GM21786 (cell line): ENCODE results near the gene CEP131.

Source experiments
- ATAC-seq: cut with Tn5 transposase; IDR thresholded peaks from one replicate; pipeline ENCODE4 v1.9.1; 2021; ENCODE audit not compliant: unreplicated experiment

CEP131 gene

DNA sequence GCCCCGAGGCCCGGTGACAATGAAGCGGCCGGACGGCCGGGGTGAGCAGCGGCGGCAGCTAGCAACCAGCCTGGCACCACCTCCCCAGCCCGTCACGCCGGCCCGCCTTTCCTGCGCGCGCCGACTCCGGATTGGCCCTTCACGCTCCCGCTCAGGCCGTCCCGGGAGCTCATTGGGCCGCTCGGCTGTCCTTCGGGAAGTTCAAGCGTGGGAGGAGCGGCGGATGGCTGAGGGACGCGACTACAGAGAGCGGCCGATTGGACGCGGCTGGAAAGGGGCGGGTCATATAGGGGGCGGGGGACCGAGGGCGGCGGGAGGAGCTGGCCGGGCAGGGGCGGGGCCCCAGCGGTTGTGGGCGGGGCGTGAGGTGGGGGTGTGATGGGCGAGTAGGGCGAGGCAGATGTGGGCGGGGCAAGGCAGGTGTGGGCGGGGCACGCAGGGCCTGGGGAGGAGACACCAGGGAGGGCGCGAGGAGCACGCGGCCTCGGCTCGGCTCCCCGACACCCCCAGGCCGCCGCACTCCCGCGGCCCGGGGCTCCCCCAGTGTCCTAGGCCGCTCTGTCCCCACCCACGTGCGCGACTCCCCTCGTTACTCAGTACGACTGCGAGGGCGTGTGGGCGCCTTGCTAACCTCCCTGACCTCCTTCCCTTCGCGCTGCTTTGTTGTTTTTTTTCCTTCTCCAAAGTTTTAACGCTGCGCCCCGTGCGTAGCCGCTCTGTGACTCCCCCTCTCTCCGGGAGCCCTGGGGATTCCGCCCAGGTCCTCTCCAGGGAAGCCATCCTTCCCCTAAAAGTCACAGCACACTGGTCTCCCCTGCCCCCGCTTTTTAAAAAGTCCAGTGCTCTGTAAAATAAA, at the start of gene CEP131:
Gene CEP131 (minus strand): TSS at position 60 of the 856 bp plus-strand sequence. CDS start 2,909 bp downstream, outside the sequence.
- peak; percentile 93 for ATAC-seq

DNA sequence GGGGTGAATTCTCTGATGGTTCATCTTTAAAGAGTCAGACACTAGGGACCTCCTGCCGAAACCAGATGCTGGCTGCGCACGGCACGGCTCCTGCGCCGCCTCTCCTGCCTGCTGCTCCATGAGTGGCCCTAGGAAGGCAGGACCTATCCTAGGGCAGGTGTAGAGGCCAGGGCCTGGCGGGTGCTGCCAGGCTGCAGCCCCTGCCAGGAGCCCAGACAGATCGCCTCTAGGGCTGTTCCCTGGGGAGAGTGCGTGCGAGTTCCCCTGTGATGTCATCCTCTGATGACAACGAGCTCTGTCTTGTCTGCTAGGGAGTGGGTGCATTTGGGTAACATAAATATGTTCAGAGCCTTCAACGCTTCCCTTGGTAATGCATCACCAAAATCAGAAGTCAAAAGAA, 48.5 kb upstream of the CEP131 start:
- ATAC-seq, result no peak

DNA sequence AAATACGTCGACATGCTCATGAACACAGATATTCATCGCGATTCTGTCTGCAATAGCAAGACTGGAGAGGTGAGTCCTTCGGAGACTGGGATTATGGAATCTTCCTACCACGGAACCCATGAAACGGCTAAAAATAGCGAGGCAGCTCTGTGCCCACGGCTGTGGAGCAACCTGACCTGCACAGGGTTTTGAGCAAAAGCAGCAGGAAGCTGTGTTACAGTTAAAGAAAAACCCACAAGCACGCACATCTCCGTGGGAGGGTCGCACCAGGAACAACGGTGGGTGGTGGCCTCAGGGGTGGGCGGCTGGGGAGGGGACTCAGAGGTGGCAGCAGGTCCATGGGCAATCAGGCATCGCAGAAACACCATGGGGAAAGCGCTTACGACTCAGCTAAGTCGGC, 47.5 kb upstream of the CEP131 start:
- no peak for ATAC-seq

DNA sequence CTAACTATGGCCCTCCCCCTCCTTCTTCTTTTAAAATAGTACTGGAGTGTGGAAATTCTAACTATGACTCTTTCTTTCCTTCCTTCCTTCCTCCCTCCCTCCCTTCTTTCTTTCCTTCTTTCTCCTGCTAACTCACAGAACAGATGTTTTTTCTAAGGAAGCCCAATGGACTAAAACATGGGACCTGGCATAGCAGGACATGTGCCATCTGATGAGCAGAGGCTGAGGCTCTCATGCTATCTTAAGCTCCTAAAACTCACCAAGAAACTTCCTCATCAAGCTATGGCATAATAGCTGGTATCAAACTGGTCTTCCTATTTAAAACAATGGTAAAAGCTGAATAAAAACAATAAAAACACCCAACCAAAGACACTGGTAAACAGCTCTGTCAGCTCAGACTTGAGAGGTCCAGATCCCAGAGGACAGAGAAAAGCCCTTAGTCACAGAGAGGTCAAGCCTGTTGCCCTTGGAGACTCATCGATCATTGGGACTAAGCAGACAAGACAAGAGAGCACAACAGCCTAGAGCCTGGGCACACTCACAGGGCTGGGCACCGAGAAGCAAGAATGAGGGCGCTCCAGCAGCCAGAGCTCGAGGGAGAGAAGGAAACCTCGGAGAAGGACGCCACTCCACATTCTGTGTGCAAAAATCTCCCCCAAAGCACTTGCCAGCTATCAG, 44.8 kb upstream of the CEP131 start:
- ATAC-seq, result no peak

DNA sequence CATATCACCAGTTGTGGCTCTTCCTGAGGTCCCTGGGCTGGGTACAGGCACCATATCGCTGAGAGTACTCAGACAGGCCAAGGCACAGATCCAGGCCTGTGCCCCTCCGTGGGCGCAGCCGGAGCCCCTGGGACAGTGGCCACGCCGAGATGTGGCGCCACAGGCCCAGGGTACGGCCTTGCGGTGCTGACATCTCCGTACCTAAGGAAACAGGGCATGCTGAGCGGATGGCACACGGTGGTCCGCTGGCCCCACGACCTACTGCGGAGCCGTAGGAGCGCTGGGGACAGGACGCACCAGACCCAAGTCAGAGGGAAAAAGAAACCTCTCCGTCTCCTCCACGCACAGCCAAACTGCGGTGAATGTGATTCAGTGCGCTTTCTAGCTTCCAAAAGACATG, 42.8 kb upstream of the CEP131 start:
- no peak for ATAC-seq

DNA sequence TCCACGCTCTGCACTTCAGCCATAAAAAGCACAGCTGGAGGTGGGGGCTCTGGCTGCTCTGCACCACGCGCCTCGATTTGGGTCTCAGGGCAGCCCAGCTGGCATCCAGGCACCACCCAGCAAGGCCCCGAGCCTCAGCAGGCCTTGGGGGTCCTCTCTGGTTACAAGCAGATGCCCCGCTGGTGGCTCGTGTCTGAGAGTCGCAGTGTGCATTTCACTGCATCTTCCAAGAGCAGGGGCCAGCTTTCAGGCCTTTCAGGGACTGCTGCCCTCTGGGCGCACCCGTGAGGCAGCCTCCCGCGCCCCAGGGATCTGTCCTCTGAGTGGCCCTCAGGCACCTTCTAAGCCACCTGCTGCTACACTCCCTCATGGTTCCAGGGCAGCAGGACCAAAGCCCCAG, 41.9 kb upstream of the CEP131 start:
- no peak for ATAC-seq

DNA sequence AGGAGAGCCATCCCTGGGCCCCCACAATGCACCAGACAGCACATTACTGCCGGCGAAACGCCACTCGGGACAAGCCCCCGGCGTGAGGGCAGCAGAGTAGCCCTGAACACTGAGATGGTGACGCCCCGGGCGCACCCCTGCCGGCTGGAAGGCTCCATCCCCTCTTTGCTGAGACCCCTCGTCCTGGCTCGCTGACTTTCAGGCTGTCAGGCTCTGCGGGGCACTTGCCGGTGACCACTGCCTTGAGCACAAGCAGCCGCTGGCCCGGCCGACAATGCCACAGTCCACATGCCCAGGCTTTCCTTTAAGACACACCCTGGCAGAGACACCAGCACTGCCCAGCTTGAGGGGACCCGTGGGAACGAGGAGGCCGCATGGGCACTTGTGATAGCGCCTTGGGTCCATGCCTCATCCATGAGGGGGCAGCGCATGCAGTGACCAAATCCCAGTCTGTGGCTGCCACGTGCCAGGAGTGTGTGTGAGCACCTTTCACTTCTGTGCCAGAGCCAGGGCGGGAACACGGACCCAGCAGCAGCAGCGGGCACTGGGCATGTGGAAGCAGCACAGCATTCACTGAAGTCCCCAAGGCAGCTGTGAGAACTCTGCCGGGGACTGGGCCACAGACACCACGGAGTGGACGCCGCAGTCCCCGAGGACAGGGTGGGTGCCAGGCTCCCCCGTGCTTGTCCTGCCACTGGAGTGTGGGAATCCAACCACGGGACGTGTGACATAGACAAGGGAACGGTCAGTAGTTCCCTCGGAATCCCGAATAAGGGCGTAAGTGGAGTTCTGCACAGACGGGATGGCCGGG, 40.8 kb upstream of the CEP131 start:
- no peak for ATAC-seq

DNA sequence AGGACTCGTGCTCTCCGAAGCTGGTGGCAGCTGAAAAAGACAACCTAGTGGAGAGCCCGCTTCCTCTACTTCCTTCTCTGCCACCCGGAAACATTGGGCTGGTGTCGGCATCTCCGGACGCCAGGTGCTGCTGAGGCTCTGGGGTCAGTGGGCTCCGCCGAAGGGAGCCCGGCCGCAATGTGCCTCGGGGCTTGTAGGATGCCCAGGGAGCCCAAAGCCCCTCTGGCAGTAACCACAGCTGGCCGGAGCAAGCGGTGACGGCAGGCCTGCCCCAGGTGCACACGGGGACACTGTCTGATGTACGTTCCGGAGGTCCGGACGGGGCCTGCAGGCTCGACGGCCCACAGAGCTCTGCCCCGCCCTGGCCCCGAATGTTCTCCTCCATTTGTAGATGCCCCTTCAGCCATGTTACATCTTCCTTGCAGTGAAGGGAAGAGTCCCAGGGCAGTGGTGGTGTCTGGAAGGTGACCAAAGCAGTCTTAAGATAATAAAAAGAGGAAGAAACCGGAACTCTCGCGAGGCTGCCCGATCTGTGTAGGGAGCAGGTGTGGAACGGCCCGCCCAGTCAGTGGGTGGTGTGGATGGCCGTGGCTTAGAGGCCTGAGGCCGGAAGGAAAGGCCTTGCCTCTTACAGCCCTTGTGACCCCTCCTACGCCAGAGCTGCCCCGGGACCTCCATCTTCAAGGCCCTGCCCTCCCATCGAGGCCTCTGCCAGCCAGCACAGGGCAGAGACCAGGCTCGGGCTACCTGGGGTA, 39.0 kb upstream of the CEP131 start:
- ATAC-seq, result no peak

DNA sequence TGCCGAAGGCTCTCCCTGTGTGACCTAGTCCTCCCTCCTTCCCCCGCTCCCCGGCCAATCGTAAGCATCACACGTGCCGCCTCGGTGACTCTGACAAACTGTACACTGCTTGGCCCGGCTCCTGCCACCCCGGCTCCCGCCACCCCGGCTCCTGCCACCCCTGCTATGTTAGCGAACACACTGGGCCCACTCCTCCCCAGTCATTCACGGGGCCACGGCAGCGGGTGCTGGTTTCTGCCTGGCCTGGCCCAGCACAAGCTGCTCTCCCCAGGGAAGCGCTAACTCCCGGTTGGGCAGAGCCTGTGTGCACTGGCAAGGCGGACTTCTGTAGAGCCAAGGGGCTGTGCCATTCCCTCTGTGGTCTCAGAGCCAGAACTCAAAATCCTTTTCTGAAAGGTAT, 38.3 kb upstream of the CEP131 start:
- no peak for ATAC-seq

DNA sequence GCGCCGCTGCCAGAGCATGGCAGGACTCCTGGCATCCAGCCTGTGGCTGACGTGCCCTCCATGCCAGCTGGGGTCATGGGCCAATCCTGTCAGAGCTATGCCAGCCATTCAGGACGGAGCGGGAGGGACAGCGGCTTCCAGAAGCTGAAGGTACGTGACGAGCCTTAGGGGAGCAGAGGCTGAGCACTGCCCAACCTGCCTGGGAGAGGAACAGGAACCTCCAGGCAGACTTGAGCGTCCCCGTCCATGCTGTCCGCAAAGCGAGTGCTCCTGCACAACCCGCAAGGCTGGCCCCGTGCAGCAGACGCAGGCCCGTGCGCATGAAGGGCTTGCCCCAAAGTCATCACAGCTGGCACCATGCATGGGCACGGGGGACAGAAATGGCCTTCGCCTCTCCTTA, 37.9 kb upstream of the CEP131 start:
- ATAC-seq, result no peak

DNA sequence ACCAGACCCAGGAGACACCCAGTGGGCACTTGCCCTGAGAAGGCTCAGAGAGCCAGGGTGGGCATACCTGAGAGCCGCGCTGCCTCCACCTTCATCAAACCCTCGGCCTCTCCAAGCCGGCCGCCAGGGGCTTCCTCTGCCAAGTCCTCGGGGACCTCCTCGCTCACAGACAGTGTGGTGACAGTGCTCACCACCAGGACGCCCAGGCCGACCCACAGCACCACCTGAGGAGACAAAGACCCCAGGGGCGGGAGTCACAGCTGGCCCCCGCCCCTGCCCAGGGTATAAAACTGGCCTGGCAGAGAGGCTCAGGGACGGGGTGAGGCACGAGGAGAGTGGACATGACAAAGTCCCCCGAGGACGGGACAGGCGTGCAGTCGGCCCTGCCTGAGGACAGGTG, 37.4 kb upstream of the CEP131 start:
- ATAC-seq, result no peak

DNA sequence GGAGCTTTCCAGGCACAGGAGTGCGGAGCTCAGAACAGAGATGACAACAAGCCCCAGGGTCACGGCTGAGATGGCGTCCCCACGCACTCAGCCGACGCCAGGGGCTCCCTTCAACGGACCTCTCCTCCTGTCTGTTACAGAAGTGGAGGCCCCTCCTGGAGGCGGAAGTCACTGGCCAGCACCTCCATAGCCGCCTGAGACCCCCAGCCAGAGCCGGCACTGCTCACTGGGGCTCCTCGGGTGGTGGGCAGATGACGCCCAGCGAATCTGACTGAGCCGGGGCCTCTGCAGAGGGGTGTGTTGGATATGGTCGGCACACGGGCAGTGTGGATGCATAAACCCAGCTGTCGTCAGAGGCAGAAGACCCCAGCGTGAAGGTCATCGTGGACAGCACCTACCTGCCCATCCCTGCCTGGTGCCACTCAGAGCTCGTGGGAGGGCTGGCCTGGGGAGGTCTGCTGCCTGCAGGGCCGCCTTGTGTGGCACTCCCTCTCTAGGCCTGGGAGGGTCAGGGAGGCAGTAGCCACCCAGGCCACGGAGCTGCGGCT, 36.4 kb upstream of the CEP131 start:
- no peak for ATAC-seq

DNA sequence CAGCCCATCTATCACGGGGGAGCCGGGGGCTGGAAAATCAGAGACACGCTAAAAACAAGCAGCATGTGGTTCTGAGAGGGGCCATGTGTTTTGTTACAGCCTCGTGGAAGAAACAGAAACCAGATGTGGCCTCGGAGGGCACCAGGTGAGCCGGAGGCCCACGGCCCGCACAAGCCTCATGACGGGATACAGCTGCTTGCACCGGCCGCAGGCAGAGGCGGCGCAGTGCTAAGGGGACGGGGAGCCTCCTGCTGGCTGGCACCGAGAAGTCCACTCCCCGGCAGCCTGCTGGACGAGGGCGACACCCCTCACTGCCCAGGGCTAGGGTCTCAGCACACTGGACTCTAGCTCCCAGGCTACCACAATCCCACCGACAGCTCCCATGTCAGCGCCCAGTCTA, 35.5 kb upstream of the CEP131 start:
- ATAC-seq, result no peak

DNA sequence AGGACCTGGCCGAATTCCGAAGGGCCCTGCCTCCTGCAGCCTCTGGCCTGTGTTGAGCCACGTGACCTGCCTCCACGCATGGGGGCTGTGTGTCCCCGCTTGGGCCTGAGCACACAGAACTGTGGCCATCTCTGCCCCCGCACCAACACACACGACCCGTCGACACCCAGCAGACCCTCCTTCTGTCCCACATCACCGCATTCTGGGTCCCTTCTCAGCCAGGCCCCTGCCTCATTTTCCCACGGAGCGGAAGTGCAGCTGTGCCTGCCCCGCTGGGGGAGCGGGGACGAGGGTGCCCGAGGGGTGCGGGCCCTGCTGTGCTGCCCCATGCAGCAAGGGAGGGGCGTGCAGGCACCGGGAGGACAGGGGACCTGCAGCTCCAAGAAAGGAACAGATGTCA, 34.8 kb upstream of the CEP131 start:
- ATAC-seq, result no peak

DNA sequence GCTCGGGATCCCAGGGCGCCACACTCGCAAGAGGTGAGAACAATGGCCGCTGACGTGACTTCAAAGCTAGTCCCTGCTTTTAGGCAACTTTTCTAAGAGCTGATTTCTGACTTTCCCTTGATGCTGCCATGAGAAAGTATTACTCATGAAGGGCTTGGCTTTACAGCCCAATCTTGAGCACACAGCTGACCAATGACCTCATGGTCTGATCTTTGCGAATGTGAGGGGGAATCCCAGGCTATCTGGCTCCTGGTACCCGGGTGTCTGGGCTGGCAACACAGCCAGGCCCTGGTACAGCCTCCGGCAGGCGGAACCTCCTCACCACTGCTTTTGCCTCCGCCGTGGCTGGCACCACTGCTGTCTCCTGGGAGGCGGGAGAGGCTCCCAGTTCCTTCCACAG, 33.9 kb upstream of the CEP131 start:
- ATAC-seq, result no peak

DNA sequence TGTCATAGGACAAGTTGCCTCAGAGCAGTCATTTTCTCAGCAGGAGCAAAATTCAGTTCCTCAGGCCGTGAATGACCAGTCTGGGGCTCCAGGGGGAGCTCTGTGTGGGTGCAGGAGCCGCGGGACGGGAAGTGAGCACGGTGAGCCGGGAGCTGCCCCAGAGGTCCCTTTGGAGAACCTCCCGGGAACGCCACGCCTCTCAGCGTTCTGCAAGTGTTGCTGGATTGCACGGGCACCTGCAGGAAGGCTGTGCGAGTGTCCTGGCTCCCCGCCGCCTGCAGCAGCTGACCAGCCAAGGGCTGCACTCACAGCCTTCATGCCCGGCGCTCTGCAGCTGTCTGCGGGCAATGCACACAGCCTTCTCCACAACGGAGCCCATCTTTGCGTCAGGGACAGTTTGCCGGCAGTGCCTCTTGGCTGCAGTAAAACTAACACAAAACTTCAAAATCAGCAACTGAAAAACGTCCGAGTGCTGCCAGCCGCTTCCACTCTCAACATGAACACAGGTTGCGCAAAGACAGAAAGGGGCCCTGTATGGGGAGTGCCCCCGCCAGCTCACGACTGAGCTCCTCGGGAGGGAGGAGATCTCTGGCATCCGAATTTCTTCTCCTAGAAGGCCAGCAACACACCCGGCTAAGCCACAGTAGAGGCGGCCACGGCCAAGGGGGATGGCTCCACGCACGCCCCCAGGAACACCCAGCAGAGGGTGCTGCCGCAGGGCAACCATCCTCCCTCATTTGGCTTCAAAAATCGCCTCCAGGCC, 32.4 kb upstream of the CEP131 start:
- ATAC-seq, result no peak

DNA sequence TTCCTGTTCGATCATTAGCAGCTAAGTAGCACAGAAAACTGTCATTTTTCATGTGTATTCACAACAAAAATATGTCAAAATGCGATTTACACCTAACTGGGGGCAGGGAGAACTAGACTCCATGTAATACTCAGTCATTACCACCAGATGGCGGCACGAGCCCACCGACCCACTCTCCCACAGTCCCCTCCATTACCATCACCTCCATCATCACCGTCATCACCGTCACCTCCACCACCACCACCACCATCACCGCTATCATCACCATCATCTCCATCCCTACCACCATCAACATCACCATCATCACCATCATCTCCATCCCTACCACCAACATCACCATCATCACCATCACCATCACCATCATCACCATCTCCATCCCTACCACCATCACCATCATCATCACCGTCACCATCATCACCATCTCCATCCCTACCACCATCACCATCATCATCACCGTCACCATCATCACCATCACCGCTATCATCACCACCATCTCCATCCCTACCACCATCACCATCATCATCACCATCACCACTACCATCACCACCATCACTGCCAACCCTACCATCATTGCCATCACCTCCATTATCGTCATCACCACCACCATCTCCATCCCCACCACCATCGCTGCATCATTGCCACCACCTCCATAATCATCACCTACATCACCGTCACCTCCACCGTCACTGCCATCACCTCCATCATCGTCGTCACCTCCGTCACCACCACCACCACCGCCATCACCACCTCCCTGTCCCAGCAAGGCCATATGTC, 30.8 kb upstream of the CEP131 start:
- ATAC-seq, result no peak

DNA sequence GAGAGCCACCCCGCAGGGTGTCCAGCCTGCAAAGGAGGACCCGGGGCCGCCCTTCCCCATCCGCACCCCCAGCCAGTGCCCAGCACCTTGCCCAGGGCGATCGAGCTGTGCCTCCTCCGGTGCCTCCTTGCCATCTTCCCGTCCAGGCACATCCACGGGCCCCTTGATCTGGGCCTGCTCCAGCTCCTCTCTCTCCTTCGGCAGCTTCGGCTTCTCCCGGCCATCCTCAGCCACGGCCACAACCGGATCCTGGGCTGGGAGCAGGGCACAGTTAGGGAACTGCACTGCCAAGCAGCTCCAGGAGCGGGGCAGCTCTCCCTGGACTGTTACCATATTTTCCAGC, 30.2 kb upstream of the CEP131 start:
- ATAC-seq, result no peak

DNA sequence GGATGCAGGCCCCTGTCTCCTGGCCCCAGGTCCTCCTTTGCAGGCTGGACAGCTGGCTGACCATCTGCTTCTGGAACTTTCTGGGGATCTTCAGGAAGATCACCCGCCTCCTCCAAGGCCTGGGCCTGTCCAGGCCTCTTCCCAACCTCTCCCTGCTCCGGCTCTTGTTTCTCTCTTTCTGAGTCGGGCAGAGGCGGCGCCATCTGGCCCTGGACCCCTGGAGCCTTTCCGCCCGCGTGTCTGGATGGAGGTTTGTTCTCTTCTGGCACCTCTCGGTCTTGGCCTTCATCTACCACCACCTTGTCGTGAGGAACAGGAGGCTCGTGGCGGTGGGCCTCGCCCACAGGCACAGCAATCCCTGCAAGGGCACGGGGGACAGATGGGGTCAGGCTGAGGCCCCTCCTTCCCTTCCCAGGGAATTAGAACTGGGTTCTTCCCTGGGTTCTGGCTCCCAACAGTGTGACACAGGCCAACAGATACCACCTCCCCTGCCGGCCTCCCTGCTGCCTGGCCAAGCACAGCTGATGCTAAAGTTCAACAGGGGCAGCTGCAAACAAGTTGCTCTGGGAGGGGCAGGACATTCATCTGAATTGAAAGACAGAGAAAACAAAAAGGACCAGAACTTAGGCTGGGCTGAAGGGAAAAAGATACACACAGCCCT, 29.7 kb upstream of the CEP131 start:
- no peak for ATAC-seq
